Measurements from ENCODE around the gene DIPK1B.
"Not testable (repeated sequence)": the region's sequence is repeated elsewhere in the genome, so short reads cannot be mapped to it uniquely, and the experiment has no call there.

- TF ChIP-seq CTCF (IDR thresholded peaks at IDR 0.05; ENCODE audit: borderline replicate concordance, extremely low read depth, low read length, poor library complexity, severe bottlenecking); EZH2 (IDR thresholded peaks at IDR 0.05; ENCODE audit: borderline replicate concordance, low read depth, low read length, severe bottlenecking): not testable (repeated sequence)
Observed at GRCh38 chr9:136711219-136711648, 1.1 kb upstream of the DIPK1B start.
